HL-60 (cell line): ENCODE results near the gene KHNYN.
A peak's percentile ranks its signal among the peaks of the same experiment; 100 is the strongest.

Source experiments
- DNase-seq, 2 experiments: peaks; one replicate each; pipeline ENCODE4 v3.0.0-alpha.2; 2010 to 2020; ENCODE audit warnings: low read depth in 1 of 2, low spot score in 1 of 2
- H3K27ac ChIP-seq: fragments of 250-450 bp; sonication (Bioruptor Pico); replicated peaks from 2 replicates; pipeline ENCODE4 v1.5.1; 2020; ENCODE audit warnings: mild to moderate bottlenecking, moderate library complexity
- H3K27me3 ChIP-seq: fragments of 250-450 bp; sonication (Bioruptor Pico); 2 replicates; pipeline ENCODE4 v1.5.1; 2021; ENCODE audit warnings: mild to moderate bottlenecking, moderate library complexity; ENCODE audit not compliant: insufficient read depth, poor library complexity, severe bottlenecking
- H3K4me3 ChIP-seq: replicated peaks from 2 replicates; pipeline ENCODE4 v1.5.1; 2011; ENCODE audit warnings: mild to moderate bottlenecking, control low read depth, low read length; ENCODE audit not compliant: insufficient read depth
- GABPA ChIP-seq: IDR thresholded peaks from 2 replicates; pipeline ENCODE4 v1.6.1; 2012; ENCODE audit warnings: low read depth
- POLR2AphosphoS5 ChIP-seq: IDR thresholded peaks from 2 replicates; pipeline ENCODE4 v1.6.1; 2012; ENCODE audit warnings: low read depth
- SPI1 ChIP-seq: IDR thresholded peaks from 2 replicates; pipeline ENCODE4 v1.6.1; 2012; ENCODE audit warnings: low read depth, mild to moderate bottlenecking, borderline replicate concordance
- TF ChIP-seq, protein P1 (sequence below): IDR thresholded peaks from 2 replicates; pipeline ENCODE4 v1.6.1; 2012; ENCODE audit warnings: low read depth; ENCODE audit not compliant: insufficient replicate concordance
- TF ChIP-seq, protein P2 (sequence below): IDR thresholded peaks from one replicate; pipeline ENCODE4 v1.5.1; 2011; ENCODE audit warnings: low read length, control low read depth, inconsistent platforms; ENCODE audit not compliant: insufficient read depth

The KHNYN gene

GRCh38 chr14:24441485-24441884 lies 11.7 kb downstream of the KHNYN start:
- H3K27ac ChIP-seq, result peak overlapping the region; percentile 95
- DNase-seq, result no peak
- TF ChIP-seq GABPA, result no peak
- TF ChIP-seq, protein P1, sequence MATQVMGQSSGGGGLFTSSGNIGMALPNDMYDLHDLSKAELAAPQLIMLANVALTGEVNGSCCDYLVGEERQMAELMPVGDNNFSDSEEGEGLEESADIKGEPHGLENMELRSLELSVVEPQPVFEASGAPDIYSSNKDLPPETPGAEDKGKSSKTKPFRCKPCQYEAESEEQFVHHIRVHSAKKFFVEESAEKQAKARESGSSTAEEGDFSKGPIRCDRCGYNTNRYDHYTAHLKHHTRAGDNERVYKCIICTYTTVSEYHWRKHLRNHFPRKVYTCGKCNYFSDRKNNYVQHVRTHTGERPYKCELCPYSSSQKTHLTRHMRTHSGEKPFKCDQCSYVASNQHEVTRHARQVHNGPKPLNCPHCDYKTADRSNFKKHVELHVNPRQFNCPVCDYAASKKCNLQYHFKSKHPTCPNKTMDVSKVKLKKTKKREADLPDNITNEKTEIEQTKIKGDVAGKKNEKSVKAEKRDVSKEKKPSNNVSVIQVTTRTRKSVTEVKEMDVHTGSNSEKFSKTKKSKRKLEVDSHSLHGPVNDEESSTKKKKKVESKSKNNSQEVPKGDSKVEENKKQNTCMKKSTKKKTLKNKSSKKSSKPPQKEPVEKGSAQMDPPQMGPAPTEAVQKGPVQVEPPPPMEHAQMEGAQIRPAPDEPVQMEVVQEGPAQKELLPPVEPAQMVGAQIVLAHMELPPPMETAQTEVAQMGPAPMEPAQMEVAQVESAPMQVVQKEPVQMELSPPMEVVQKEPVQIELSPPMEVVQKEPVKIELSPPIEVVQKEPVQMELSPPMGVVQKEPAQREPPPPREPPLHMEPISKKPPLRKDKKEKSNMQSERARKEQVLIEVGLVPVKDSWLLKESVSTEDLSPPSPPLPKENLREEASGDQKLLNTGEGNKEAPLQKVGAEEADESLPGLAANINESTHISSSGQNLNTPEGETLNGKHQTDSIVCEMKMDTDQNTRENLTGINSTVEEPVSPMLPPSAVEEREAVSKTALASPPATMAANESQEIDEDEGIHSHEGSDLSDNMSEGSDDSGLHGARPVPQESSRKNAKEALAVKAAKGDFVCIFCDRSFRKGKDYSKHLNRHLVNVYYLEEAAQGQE, result no peak
- TF ChIP-seq, protein P2, sequence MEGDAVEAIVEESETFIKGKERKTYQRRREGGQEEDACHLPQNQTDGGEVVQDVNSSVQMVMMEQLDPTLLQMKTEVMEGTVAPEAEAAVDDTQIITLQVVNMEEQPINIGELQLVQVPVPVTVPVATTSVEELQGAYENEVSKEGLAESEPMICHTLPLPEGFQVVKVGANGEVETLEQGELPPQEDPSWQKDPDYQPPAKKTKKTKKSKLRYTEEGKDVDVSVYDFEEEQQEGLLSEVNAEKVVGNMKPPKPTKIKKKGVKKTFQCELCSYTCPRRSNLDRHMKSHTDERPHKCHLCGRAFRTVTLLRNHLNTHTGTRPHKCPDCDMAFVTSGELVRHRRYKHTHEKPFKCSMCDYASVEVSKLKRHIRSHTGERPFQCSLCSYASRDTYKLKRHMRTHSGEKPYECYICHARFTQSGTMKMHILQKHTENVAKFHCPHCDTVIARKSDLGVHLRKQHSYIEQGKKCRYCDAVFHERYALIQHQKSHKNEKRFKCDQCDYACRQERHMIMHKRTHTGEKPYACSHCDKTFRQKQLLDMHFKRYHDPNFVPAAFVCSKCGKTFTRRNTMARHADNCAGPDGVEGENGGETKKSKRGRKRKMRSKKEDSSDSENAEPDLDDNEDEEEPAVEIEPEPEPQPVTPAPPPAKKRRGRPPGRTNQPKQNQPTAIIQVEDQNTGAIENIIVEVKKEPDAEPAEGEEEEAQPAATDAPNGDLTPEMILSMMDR, result no peak
- TF ChIP-seq SPI1, result no peak
- no peak for TF ChIP-seq POLR2AphosphoS5

GRCh38 chr14:24441904-24442239 lies 12.1 kb downstream of the KHNYN start:
- peak overlapping the region; percentile 95 for H3K27ac ChIP-seq
- H3K27me3 ChIP-seq, result no peaks in the 10 kb centered on the region
- H3K4me3 ChIP-seq, result peak overlapping the region; percentile 80
- TF ChIP-seq POLR2AphosphoS5 (no peak), SPI1 (no peak), GABPA (no peak)
- TF ChIP-seq, protein P1, result no peak
- TF ChIP-seq, protein P2, result no peak
- DNase-seq, result no peak

More at GRCh38 chr14:24441485-24441884, 11.7 kb downstream of the KHNYN start:
- H3K27me3 ChIP-seq, result no peaks in the 10 kb centered on the region
- peak overlapping the region; percentile 80 for H3K4me3 ChIP-seq

DNA sequence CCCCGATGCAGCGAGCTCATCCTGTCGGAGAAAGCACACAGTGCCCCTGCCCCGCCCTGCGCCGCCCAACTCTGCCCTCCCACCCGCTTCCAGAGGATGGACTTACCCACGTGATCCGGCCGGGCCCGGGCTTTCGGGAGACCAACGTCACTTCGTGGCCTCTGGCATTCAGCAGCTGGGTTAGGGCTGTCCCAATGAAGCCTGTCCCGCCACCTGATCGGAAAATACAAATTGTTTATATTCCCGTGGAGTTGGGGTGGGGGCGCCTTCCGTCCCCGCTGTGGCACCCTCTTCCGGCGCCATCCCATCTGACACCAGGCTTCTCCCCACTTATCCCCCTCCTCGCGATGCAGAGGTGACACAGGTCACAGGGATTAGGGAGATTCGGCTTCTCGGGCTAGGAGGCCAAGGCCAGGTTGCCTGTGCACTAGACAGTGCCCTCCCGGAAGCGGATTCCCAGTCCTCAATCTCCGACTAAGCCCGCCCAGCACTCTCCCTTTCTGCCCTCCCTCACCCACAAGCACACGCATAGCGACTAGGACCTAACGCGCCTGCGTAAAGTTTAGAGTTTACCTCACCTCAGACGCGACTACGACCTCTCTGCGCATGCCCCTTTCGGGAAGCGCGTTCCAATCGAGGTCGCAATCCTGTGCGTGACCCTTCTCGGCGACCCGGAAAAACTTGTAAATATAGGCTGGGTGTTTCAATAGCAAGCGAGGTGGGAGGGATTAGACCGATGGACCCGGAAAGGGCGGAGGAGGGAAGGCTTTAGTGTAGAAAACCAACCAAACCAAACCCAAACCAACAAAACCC lies 12.7 kb downstream of the KHNYN start, which contains the start of gene SDR39U1:
Gene SDR39U1 (minus strand): TSS at position 537 of the 813 bp plus-strand sequence. CDS start 7 bp downstream, at position 530.
- Histone ChIP-seq H3K4me3 (peak within 1 kb of the TSS; percentile 80), H3K27ac (peak within 1 kb of the TSS; percentile 95), H3K27me3 (no peaks in the 10 kb centered on the region)
- peak; percentile 98 to 99 for DNase-seq
- TF ChIP-seq, protein P2, result no peak
- peak; percentile 95 for TF ChIP-seq GABPA
- peak; percentile 92 for TF ChIP-seq POLR2AphosphoS5
- TF ChIP-seq, protein P1, result peak; percentile 65
- TF ChIP-seq SPI1, result no peak
